ENCODE data around the gene NEK1.
"Not testable (repeated sequence)": the region's sequence is repeated elsewhere in the genome, so short reads cannot be mapped to it uniquely, and the experiment has no call there.

NEK1 gene

DNA sequence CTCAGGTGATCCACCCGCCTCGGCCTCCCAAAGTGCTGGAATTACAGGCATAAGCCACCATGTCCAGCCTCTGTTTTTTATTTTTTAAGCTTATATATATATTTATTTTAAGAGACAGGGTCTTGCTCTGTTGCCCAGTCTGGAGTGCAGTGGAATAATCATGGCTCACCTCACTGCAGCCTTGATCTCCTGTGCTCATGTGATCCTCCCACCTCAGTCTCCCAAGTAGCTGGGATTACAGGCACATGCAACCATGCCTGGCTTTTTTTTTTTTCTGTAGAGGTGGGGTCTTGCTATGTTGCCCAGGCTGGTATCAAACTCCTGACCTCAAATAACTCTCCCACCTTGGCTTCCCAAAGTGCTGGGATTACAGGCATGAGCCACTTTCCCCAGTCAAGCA lies 184.7 kb downstream of the NEK1 start:
- not testable (repeated sequence) for ATAC-seq (replicated peaks); H3K27me3 Mint-ChIP-seq; H3K27ac Mint-ChIP-seq; H3K9me3 Mint-ChIP-seq; H3K4me3 Mint-ChIP-seq; H3K4me1 Mint-ChIP-seq; DNase-seq
- peaks cover 13 to 24% of the 10 kb centered on the region in 2 donors for H3K36me3 Mint-ChIP-seq

DNA sequence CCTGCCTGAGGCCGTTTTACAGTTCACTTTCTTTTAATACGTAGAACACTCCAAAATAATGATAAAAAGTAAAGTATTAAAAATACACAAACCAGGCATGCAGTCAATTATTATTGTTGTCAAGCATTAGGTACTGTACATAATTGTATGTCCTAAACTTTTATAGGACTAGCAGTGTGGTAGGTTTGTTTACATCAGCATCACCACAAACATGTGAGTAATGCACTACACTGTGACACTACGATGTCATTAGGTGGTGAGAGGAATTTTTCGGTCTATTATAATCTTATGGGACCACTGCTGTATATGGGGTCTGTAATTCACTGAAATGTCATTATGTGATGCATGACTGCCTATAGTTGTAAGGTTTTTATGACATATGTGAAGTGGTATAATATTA lies 192.1 kb downstream of the NEK1 start:
- Mint-ChIP-seq H3K36me3 (peaks cover 21 to 38% of the 10 kb centered on the region in 2 donors), H3K9me3 (no peaks in the 10 kb centered on the region), H3K27ac (no peak overlapping the region), H3K4me3 (no peak overlapping the region), H3K27me3 (no peaks in the 10 kb centered on the region), H3K4me1 (peaks cover 0 to 3% of the 10 kb centered on the region in 2 donors)
- ATAC-seq (replicated peaks) (no peak), DNase-seq (no peak)

DNA sequence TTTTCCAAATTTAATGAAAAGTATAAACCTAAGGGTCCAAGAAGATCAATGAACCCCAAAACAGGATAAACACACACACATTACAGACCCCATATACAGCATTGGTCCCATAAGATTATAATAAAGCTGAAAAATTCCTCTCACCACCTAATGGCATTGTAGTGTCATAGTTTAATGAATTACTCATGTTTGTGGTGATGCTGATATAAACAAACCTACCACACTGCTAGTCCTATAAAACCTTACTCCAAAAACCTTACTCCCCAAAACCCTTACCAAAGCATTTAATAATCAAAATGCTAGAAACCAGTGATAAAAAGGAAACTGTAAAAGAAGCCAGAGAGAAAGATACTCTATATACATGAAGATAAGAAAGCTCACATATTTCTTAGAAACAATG lies 193.5 kb downstream of the NEK1 start:
- Mint-ChIP-seq H3K27ac (no peak overlapping the region), H3K36me3 (peaks cover 11 to 30% of the 10 kb centered on the region in 2 donors), H3K4me3 (no peak overlapping the region), H3K4me1 (no peaks in the 10 kb centered on the region), H3K27me3 (no peaks in the 10 kb centered on the region), H3K9me3 (no peaks in the 10 kb centered on the region)
- DNase-seq (no peak), ATAC-seq (replicated peaks) (no peak)

- Mint-ChIP-seq H3K36me3 (peaks cover 10 to 34% of the 10 kb centered on the region in 2 donors), H3K4me3 (no peak overlapping the region), H3K27ac (peak overlapping the region; percentile 25), H3K9me3 (no peaks in the 10 kb centered on the region), H3K4me1 (peaks cover 0 to under 1% of the 10 kb centered on the region in 2 donors), H3K27me3 (no peaks in the 10 kb centered on the region)
- no peak for ATAC-seq (replicated peaks)
- no peak for DNase-seq
Observed at GRCh38 chr4:169417629-169418282, 194.6 kb downstream of the NEK1 start.

DNA sequence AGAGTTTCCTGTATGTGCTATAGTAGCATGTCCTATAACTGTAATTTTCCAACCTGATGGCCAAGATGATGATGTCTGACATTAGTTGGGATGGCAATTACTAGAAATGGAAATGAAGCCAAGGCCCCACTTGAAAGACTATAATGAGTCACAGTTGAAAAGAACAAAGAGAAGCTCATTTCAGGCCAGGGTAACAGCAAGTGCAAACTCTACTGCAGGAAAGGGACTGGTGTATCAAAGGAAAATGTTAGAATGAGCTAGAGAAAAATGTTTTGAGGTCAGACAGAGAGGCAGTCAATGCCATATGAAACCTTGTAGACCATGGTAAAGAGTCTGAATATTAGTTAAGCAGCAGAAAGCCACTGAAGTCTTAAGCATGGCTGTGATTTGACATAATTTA lies 195.4 kb downstream of the NEK1 start:
- Mint-ChIP-seq H3K9me3 (no peaks in the 10 kb centered on the region), H3K27ac (no peak overlapping the region), H3K4me3 (no peak overlapping the region), H3K36me3 (peaks cover 8 to 31% of the 10 kb centered on the region in 2 donors), H3K4me1 (peaks cover 0 to 3% of the 10 kb centered on the region in 2 donors), H3K27me3 (no peaks in the 10 kb centered on the region)
- no peak for ATAC-seq (replicated peaks)
- DNase-seq, result no peak

DNA sequence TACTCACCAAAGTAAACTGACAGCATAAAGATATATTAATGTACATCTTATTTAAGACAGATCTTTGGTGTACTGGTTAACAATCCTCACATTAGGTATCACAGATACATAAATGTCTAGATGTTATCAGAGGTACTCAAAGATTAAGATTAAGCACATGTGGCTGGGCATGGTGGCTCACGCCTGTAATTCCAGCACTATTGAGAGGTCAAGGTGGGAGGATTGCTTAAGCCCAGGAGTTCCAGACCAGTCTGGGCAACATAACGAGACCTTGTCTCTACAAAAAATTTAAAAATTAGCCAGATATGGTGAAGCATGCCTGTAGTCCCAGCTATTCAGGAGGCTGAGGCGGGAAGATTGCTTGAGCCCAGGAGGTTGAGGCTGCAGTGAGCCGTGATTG lies 195.9 kb downstream of the NEK1 start:
- H3K27me3 Mint-ChIP-seq, result no peaks in the 10 kb centered on the region
- peaks cover 2 to 26% of the 10 kb centered on the region in 2 donors for H3K36me3 Mint-ChIP-seq
- H3K27ac Mint-ChIP-seq, result no peak overlapping the region
- H3K4me3 Mint-ChIP-seq, result no peak overlapping the region
- ATAC-seq (replicated peaks), result no peak
- no peak for DNase-seq
- H3K4me1 Mint-ChIP-seq, result peaks cover 0 to 3% of the 10 kb centered on the region in 2 donors
- no peaks in the 10 kb centered on the region for H3K9me3 Mint-ChIP-seq

DNA sequence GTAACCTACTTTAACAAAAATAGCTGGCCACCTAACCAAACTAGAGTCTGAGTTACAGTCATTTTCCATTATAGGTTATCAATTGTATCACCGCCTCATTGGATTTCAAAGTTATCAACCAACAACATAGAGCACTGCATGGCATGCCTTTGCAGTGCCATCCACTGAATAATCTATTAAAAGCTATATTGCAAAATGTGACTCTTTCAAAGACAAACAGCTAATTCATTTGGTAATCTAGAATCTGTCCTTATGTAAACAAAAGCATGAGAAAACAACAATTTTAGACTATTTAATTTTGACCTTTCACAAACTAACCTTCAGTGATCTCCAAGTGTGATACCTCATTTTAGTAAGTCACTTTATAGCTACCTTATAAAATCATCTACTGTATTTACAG lies 197.5 kb downstream of the NEK1 start:
- Mint-ChIP-seq H3K27ac (no peak overlapping the region), H3K36me3 (peaks cover 1 to 20% of the 10 kb centered on the region in 2 donors), H3K27me3 (no peaks in the 10 kb centered on the region), H3K4me3 (no peak overlapping the region), H3K4me1 (peaks cover 8 to 9% of the 10 kb centered on the region in 2 donors), H3K9me3 (no peaks in the 10 kb centered on the region)
- ATAC-seq (replicated peaks) (no peak), DNase-seq (no peak)

- Mint-ChIP-seq H3K4me3 (no peak overlapping the region), H3K4me1 (peaks cover 8 to 9% of the 10 kb centered on the region in 2 donors), H3K27ac (no peak overlapping the region), H3K9me3 (no peaks in the 10 kb centered on the region), H3K36me3 (peaks cover 1 to 12% of the 10 kb centered on the region in 2 donors), H3K27me3 (no peaks in the 10 kb centered on the region)
- no peak for DNase-seq
- no peak for ATAC-seq (replicated peaks)
Observed at GRCh38 chr4:169412046-169412445, 200.3 kb downstream of the NEK1 start.

GRCh38 chr4:169410839-169411770 lies 201.3 kb downstream of the NEK1 start:
- Mint-ChIP-seq H3K4me3 (peak overlapping the region in 1 of 2 donors; percentile 1), H3K27me3 (no peaks in the 10 kb centered on the region), H3K4me1 (peaks cover 8 to 9% of the 10 kb centered on the region in 2 donors), H3K9me3 (no peaks in the 10 kb centered on the region), H3K36me3 (peaks cover 2 to 10% of the 10 kb centered on the region in 2 donors), H3K27ac (peak overlapping the region; percentile 62)
- ATAC-seq (replicated peaks) (peak; percentile 100), DNase-seq (peak; percentile 45)

- Mint-ChIP-seq H3K27me3 (no peaks in the 10 kb centered on the region), H3K4me1 (peaks cover 5 to 9% of the 10 kb centered on the region in 2 donors), H3K4me3 (no peak overlapping the region), H3K9me3 (no peaks in the 10 kb centered on the region), H3K27ac (no peak overlapping the region), H3K36me3 (peaks cover 2 to 6% of the 10 kb centered on the region in 2 donors)
- ATAC-seq (replicated peaks) (no peak), DNase-seq (no peak)
Observed at GRCh38 chr4:169407217-169407845, 205.1 kb downstream of the NEK1 start.

DNA sequence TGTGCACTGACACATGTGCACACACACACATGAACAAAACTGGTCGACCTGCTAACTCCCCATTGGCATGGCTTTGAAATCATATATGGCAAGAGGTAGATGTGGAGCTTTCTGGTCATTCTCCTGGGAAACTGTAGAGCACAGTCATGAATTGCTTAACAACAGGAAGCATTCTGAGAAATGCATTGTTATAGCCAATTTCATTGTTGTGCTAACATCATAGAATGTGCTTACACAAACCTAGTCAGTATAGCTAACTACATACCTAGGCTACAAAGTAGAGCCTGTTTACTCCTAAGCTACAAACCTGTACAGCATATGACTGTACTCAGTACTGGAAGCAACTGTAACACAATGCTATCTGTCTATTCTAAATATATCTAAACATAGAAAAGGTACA lies 207.4 kb downstream of the NEK1 start:
- no peak for ATAC-seq (replicated peaks)
- Mint-ChIP-seq H3K36me3 (peaks cover 6 to 14% of the 10 kb centered on the region in 2 donors), H3K4me1 (peaks cover 2 to 5% of the 10 kb centered on the region in 2 donors), H3K9me3 (no peaks in the 10 kb centered on the region), H3K4me3 (no peak overlapping the region), H3K27me3 (no peaks in the 10 kb centered on the region), H3K27ac (no peak overlapping the region)
- DNase-seq, result no peak

DNA sequence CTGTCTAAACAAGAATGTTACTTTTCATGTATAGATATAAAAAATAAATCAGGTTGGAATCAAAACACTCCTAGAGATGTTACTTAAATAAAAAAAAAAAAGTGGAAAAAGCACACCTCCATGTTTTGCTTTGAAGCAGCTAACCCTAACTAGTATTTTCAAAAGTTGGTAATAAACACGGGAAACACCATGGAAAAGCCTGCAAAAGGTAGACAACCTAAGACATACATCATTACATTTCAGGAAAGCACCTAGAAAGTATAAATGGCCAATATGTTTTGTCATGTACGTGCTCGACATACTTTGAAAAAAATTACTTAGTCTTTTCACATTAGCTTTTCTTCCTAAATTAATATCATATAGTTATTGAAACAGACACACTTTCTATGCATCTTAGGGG lies 211.6 kb downstream of the NEK1 start:
- DNase-seq (no peak), ATAC-seq (replicated peaks) (no peak)
- Mint-ChIP-seq H3K36me3 (peaks cover 9 to 18% of the 10 kb centered on the region in 2 donors), H3K9me3 (no peaks in the 10 kb centered on the region), H3K27me3 (no peaks in the 10 kb centered on the region), H3K27ac (no peak overlapping the region), H3K4me3 (no peak overlapping the region), H3K4me1 (peaks cover 2 to 5% of the 10 kb centered on the region in 2 donors)

DNA sequence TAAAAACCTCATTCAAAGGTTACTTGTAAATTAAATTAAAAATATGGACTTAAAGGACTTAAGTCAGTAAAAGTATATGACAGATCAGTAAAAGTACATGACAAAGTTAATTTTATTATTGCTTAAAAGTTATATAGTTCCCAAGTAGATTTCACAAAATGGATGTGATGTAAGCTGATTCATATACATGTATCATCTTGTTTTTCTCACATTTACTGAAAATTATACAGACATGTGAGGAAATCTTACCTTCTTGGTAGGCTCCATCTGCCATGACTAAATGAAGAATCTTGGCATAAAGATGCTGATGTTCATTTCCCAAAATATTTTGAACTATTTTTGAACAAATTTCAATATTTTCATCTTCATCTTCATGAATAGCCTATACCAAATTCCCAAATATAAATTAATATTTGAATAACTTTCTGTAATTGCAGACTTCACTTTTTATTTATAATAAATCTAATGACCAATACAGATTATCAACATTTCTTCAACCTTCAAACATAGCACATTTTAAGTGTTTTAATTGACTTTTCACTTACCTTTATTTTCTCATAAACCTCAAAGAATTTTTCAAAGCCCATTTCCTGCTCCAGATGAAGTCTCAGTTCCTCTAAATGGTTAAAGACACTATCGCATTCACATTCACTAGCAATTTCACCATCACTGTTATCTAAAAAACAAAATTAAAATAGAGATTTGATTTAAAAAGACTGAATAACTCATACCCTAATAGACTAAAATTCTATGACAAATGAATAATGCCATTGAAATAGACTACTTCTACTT lies 212.2 kb downstream of the NEK1 start:
- no peak for ATAC-seq (replicated peaks)
- H3K4me1 Mint-ChIP-seq, result peaks cover 2 to 5% of the 10 kb centered on the region in 2 donors
- no peaks in the 10 kb centered on the region for H3K9me3 Mint-ChIP-seq
- DNase-seq, result no peak
- H3K27me3 Mint-ChIP-seq, result no peaks in the 10 kb centered on the region
- no peak overlapping the region for H3K27ac Mint-ChIP-seq
- H3K4me3 Mint-ChIP-seq, result no peak overlapping the region
- peaks cover 12 to 21% of the 10 kb centered on the region in 2 donors for H3K36me3 Mint-ChIP-seq

GRCh38 chr4:169398316-169398715 lies 214.1 kb downstream of the NEK1 start:
- no peak for ATAC-seq (replicated peaks)
- peaks cover 13 to 21% of the 10 kb centered on the region in 2 donors for H3K36me3 Mint-ChIP-seq
- H3K27ac Mint-ChIP-seq, result no peak overlapping the region
- H3K9me3 Mint-ChIP-seq, result no peaks in the 10 kb centered on the region
- H3K4me1 Mint-ChIP-seq, result peaks cover 2 to 5% of the 10 kb centered on the region in 2 donors
- H3K4me3 Mint-ChIP-seq, result no peak overlapping the region
- H3K27me3 Mint-ChIP-seq, result no peaks in the 10 kb centered on the region
- DNase-seq, result no peak
